Neural cell (in vitro differentiated cells): ENCODE results near the gene DERA. TPM values are rescaled to one million over a fixed set of nuclear protein-coding genes. Genes with fewer than 3 reads are reported as not detected.

Experiments
- H2AFZ ChIP-seq: fragments of 200-600, 300-800 bp; sonication (generic), shearing (Covaris generic); 2 replicates; pipeline ENCODE4 v1.6.0; 2014; ENCODE audit warnings: low read depth, mild to moderate bottlenecking, antibody characterized with exemption, low read length, moderate library complexity
- H3F3A ChIP-seq: fragments of 200-600 bp; shearing (Covaris generic); 2 replicates; pipeline ENCODE4 v1.6.1; 2016; ENCODE audit warnings: mild to moderate bottlenecking, moderate library complexity, mixed read lengths, antibody characterized with exemption, low read length; ENCODE audit not compliant: insufficient read depth, poor library complexity, severe bottlenecking
- H3K27ac ChIP-seq: fragments of 200-600, 300-800 bp; sonication (generic), shearing (Covaris generic); 2 replicates; pipeline ENCODE4 v1.5.1; 2014; ENCODE audit warnings: mild to moderate bottlenecking, low read length, moderate library complexity
- H3K27me3 ChIP-seq: fragments of 300-800, 200-600 bp; sonication (generic), shearing (Covaris generic); 2 replicates; pipeline ENCODE4 v1.6.0; 2014; ENCODE audit warnings: mild to moderate bottlenecking, low read depth, low read length, moderate library complexity; ENCODE audit not compliant: insufficient read depth
- H3K36me3 ChIP-seq: fragments of 300-800, 200-600 bp; sonication (generic), shearing (Covaris generic); 2 replicates; pipeline ENCODE4 v1.5.1; 2014; ENCODE audit warnings: mild to moderate bottlenecking, antibody characterized with exemption, low read length, moderate library complexity; ENCODE audit not compliant: insufficient read depth
- H3K4me2 ChIP-seq: fragments of 300-800, 200-600 bp; sonication (generic), shearing (Covaris generic); 2 replicates; pipeline ENCODE4 v1.6.0; 2014; ENCODE audit warnings: mild to moderate bottlenecking, low read length
- H3K4me3 ChIP-seq: fragments of 300-800, 200-600 bp; sonication (generic), shearing (Covaris generic); 2 replicates; pipeline ENCODE4 v1.5.1; 2014; ENCODE audit warnings: mild to moderate bottlenecking, low read length, moderate library complexity
- H3K79me2 ChIP-seq: fragments of 200-600 bp; shearing (Covaris generic); replicated peaks from 2 replicates; pipeline ENCODE4 v1.6.0; 2014; ENCODE audit warnings: mild to moderate bottlenecking, low read length, moderate library complexity; ENCODE audit not compliant: insufficient read depth
- H3K9ac ChIP-seq: fragments of 300-800, 200-600 bp; sonication (generic), shearing (Covaris generic); 2 replicates; pipeline ENCODE4 v1.6.1; 2016; ENCODE audit warnings: mild to moderate bottlenecking, low read length, mixed read lengths
- H3K9me2 ChIP-seq: fragments of 200-600 bp; shearing (Covaris generic); 2 replicates; pipeline ENCODE4 v1.6.1; 2016; ENCODE audit warnings: mild to moderate bottlenecking, low read length, mixed read lengths; ENCODE audit not compliant: insufficient read depth
- H3K9me3 ChIP-seq: fragments of 200-600, 300-800 bp; sonication (generic), shearing (Covaris generic); 2 replicates; pipeline ENCODE4 v1.6.1; 2016; ENCODE audit warnings: mild to moderate bottlenecking, mixed run types, low read length, moderate library complexity, mixed read lengths
- H4K20me1 ChIP-seq: fragments of 200-600 bp; shearing (Covaris generic); 2 replicates; pipeline ENCODE4 v1.6.1; 2016; ENCODE audit warnings: mild to moderate bottlenecking, mixed run types; ENCODE audit not compliant: insufficient read depth
- CTCF ChIP-seq: fragments of 450-650 bp; IDR thresholded peaks from 2 replicates; pipeline ENCODE4 v1.5.1; 2014; ENCODE audit warnings: antibody characterized with exemption, mild to moderate bottlenecking, moderate library complexity; ENCODE audit not compliant: poor library complexity, severe bottlenecking
- EP300 ChIP-seq: fragments of 450-650 bp; conservative IDR thresholded peaks from 2 replicates; pipeline ENCODE4 v1.6.1; 2014; ENCODE audit warnings: antibody characterized with exemption, mild to moderate bottlenecking, moderate library complexity; ENCODE audit not compliant: poor library complexity, severe bottlenecking
- EZH2 ChIP-seq: fragments of 200-600, 300-800 bp; shearing (Covaris generic), sonication (generic); IDR thresholded peaks from 2 replicates; pipeline ENCODE4 v1.6.1; 2014; ENCODE audit warnings: antibody characterized with exemption, low read length, borderline replicate concordance, mild to moderate bottlenecking; ENCODE audit not compliant: insufficient read depth, poor library complexity, severe bottlenecking
- MXI1 ChIP-seq: fragments of 450-650 bp; conservative IDR thresholded peaks from 2 replicates; pipeline ENCODE4 v1.6.1; 2014; ENCODE audit warnings: antibody characterized with exemption, mild to moderate bottlenecking; ENCODE audit not compliant: poor library complexity, severe bottlenecking
- POLR2AphosphoS5 ChIP-seq: IDR thresholded peaks from 2 replicates; pipeline ENCODE4 v1.6.1; 2012
- RAD21 ChIP-seq: fragments of 450-650 bp; conservative IDR thresholded peaks from 2 replicates; pipeline ENCODE4 v1.6.1; 2014; ENCODE audit warnings: antibody characterized with exemption, mild to moderate bottlenecking, moderate library complexity
- SMC3 ChIP-seq: fragments of 450-650 bp; conservative IDR thresholded peaks from 2 replicates; pipeline ENCODE4 v1.6.1; 2014; ENCODE audit warnings: antibody characterized with exemption, mild to moderate bottlenecking, moderate library complexity; ENCODE audit not compliant: poor library complexity
- TAF1 ChIP-seq: IDR thresholded peaks from 2 replicates; pipeline ENCODE4 v1.6.1; 2012; ENCODE audit warnings: low read depth
- polyA plus RNA-seq: library from polyadenylated mRNA; depleted of rRNA; stranded (reverse); fragments of >200 nt; gene quantifications from 2 replicates; pipeline ENCODE4 v1.2.3, GENCODE V29; 2014
- TF ChIP-seq, protein P1 (sequence below): IDR thresholded peaks from 2 replicates; pipeline ENCODE4 v1.6.1; 2012; ENCODE audit warnings: borderline replicate concordance

The DERA gene
- polyA plus RNA-seq, 1 donor from 2014 or later: 7.7 TPM

DNA sequence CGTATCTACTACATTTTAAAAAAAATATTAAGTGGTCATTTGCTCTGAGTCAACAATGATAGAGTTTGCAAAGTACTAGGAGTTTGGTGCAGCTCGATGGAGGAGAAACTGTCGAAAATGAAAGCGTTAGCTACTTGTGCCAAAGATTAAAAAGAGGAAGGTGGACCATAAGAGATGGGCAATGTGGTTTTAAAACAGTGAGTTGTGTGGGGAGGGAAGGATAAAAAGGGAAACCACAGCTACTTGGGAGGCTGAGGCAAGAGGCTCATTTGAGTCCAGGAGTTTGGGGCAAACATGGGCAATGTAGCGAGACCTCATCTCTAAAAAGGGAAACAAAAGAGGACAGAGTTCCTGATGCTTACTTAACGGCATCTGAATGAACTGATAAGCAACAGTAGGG, 47.1 kb upstream of the DERA start:
- H3K4me2 ChIP-seq: no peak overlapping the region
- no peaks in the 10 kb centered on the region for H3F3A ChIP-seq
- TF ChIP-seq TAF1 (no peak), EP300 (no peak), SMC3 (no peak), CTCF (no peak), EZH2 (no peak), MXI1 (no peak), RAD21 (no peak), POLR2AphosphoS5 (no peak)
- TF ChIP-seq, protein P1, sequence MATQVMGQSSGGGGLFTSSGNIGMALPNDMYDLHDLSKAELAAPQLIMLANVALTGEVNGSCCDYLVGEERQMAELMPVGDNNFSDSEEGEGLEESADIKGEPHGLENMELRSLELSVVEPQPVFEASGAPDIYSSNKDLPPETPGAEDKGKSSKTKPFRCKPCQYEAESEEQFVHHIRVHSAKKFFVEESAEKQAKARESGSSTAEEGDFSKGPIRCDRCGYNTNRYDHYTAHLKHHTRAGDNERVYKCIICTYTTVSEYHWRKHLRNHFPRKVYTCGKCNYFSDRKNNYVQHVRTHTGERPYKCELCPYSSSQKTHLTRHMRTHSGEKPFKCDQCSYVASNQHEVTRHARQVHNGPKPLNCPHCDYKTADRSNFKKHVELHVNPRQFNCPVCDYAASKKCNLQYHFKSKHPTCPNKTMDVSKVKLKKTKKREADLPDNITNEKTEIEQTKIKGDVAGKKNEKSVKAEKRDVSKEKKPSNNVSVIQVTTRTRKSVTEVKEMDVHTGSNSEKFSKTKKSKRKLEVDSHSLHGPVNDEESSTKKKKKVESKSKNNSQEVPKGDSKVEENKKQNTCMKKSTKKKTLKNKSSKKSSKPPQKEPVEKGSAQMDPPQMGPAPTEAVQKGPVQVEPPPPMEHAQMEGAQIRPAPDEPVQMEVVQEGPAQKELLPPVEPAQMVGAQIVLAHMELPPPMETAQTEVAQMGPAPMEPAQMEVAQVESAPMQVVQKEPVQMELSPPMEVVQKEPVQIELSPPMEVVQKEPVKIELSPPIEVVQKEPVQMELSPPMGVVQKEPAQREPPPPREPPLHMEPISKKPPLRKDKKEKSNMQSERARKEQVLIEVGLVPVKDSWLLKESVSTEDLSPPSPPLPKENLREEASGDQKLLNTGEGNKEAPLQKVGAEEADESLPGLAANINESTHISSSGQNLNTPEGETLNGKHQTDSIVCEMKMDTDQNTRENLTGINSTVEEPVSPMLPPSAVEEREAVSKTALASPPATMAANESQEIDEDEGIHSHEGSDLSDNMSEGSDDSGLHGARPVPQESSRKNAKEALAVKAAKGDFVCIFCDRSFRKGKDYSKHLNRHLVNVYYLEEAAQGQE: no peak
- H2AFZ ChIP-seq: no peak overlapping the region
- H3K27ac ChIP-seq: no peak overlapping the region
- H3K9me2 ChIP-seq: no peaks in the 10 kb centered on the region
- H3K27me3 ChIP-seq: no peaks in the 10 kb centered on the region
- H4K20me1 ChIP-seq: no peaks in the 10 kb centered on the region
- no peaks in the 10 kb centered on the region for H3K9me3 ChIP-seq
- H3K36me3 ChIP-seq: no peaks in the 10 kb centered on the region
- no peaks in the 10 kb centered on the region for H3K79me2 ChIP-seq
- no peak overlapping the region for H3K9ac ChIP-seq
- no peak overlapping the region for H3K4me3 ChIP-seq

DNA sequence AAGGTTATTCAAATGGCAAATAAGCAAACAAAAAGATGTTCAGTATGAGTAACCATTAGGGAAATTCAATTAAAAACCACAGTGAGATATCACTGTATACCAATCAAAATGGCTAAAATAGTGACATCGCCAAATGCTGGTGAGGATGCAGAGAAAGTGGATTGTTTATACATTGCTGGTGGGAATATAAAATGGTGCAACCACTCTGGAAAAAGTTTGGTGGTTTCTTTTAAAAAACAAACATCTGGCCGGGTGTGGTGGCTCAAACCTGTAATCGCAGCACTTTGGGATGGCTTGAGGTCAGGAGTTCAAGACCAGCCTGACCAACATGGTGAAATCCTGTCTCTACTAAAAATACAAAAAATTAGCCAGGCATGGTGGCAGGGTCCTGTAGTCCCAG, 42.9 kb upstream of the DERA start:
- H3K27ac ChIP-seq: no peak overlapping the region

DNA sequence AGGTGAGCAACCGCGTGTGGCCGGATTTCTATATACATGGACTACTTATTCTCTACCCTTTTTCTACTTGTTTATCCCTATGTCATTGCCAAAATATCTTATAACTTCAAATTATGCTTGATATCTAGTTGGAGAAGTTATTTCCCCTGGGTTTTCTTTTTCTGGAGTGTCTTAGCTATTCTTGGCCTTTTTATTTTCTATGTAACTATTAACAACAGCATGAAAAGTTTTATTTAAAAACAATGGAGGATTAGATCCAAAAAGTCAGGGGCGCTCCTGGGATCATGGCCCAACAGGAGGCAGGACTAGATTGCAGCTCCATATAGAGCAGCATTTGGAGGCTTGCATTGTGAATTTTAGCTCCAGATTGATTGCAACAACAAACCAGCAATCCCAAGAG, 37.6 kb upstream of the DERA start:
- Histone ChIP-seq H3K79me2 (no peaks in the 10 kb centered on the region), H3K9me2 (no peaks in the 10 kb centered on the region), H3K9me3 (no peaks in the 10 kb centered on the region), H3K36me3 (no peaks in the 10 kb centered on the region), H4K20me1 (no peaks in the 10 kb centered on the region), H3K9ac (no peak overlapping the region), H2AFZ (no peak overlapping the region), H3K4me3 (no peak overlapping the region), H3K27ac (no peak overlapping the region), H3K4me2 (no peak overlapping the region), H3K27me3 (no peaks in the 10 kb centered on the region), H3F3A (no peaks in the 10 kb centered on the region)
- TF ChIP-seq, protein P1: no peak
- TF ChIP-seq POLR2AphosphoS5 (no peak), EP300 (no peak), EZH2 (no peak), RAD21 (no peak), TAF1 (no peak), SMC3 (no peak), MXI1 (no peak), CTCF (no peak)

More for the DNA sequence above, 42.9 kb upstream of the DERA start:
- Histone ChIP-seq H3K9me3 (no peaks in the 10 kb centered on the region), H3F3A (no peaks in the 10 kb centered on the region), H3K4me2 (no peak overlapping the region), H3K9me2 (no peaks in the 10 kb centered on the region), H4K20me1 (no peaks in the 10 kb centered on the region), H3K27me3 (no peaks in the 10 kb centered on the region), H2AFZ (no peak overlapping the region), H3K4me3 (no peak overlapping the region), H3K9ac (no peak overlapping the region), H3K79me2 (no peaks in the 10 kb centered on the region), H3K36me3 (no peaks in the 10 kb centered on the region)
- TF ChIP-seq TAF1: no peak
